ENCODE data around the gene PLPP2.

DNA sequence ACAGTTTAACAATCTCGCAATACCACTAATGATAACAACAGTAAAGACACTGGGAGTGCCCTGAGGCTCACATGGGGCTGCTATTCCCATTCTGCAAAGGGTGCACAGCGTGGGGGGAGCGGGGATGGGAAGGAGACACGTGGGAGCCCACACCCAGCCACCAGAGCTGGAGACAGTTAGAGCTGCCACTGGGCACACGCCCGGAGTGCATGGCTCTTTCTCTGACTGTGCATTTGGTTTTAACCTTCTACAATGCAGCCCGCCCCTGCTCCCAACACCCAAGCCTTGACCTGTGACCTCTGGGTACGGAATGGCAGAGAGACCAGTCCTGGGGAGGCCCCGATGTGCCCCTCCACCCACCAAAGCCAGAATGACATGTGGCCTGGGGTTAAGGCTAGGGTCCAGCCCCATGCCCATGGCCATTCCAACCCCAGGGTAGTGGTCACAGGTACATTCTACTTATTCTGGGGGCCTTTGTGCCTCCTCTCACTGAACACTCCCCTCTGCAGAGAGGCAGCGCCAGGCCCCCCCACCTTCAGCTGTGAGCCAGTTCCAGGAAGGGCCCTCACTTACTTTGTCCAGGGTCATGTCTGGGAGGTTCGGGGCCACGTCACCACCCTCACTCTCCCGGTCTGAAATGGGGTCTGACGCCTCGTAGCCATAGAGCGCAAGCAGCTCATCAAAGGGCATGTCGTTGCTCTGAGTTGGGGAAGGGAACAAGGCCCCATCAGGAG, 36.3 kb upstream of the PLPP2 start:
- TF ChIP-seq POLR2AphosphoS5 (IDR thresholded peaks at IDR 0.05; ENCODE audit: borderline replicate concordance, low read depth, low read length) (no peak), EZH2 (IDR thresholded peaks at IDR 0.05) (no peak)
